Right kidney (tissue), 1 donor: ENCODE data around the gene CTSK.
"Not testable (repeated sequence)": the region's sequence is repeated elsewhere in the genome, so short reads cannot be mapped to it uniquely, and the experiment has no call there.

Experiments
- DNase-seq: peaks from one replicate; pipeline ENCODE4 v3.0.0-alpha.2; 2016

Gene CTSK

GRCh38 chr1:150807249-150808023, 624 bp downstream of the CTSK start:
- DNase-seq: no peak

- no peak for DNase-seq
These were observed 2.2 kb downstream of the CTSK start for GRCh38 chr1:150805899-150806298.

- no peak for DNase-seq
These were observed 3.4 kb downstream of the CTSK start for GRCh38 chr1:150804671-150805070.

GRCh38 chr1:150799089-150799488, 9.0 kb downstream of the CTSK start:
- no peak for DNase-seq

GRCh38 chr1:150798525-150798924, 9.5 kb downstream of the CTSK start:
- peak; percentile 19 for DNase-seq

- no peak for DNase-seq
These were observed 11.7 kb downstream of the CTSK start for GRCh38 chr1:150796374-150796773.

GRCh38 chr1:150793778-150794177, 14.3 kb downstream of the CTSK start:
- DNase-seq: not testable (repeated sequence)

- DNase-seq: no peak
These were observed 14.8 kb downstream of the CTSK start for GRCh38 chr1:150793221-150793620.

- DNase-seq: no peak
These were observed 16.5 kb downstream of the CTSK start for GRCh38 chr1:150791585-150791984.

- no peak for DNase-seq
These were observed 18.7 kb downstream of the CTSK start for GRCh38 chr1:150789396-150789795.

GRCh38 chr1:150788946-150789345, 19.1 kb downstream of the CTSK start:
- no peak for DNase-seq

- DNase-seq: no peak
These were observed 20.6 kb downstream of the CTSK start for GRCh38 chr1:150787455-150787854.

GRCh38 chr1:150780510-150780909, 27.6 kb downstream of the CTSK start:
- DNase-seq: no peak

- DNase-seq: no peak
These were observed 29.7 kb downstream of the CTSK start for GRCh38 chr1:150778409-150778808.

- DNase-seq: no peak
These were observed 30.5 kb downstream of the CTSK start for GRCh38 chr1:150777544-150777943.

- not testable (repeated sequence) for DNase-seq
These were observed 32.0 kb downstream of the CTSK start for GRCh38 chr1:150775931-150776505.

GRCh38 chr1:150775276-150775675, 32.8 kb downstream of the CTSK start:
- no peak for DNase-seq

GRCh38 chr1:150772326-150772725, 35.7 kb downstream of the CTSK start:
- DNase-seq: no peak

GRCh38 chr1:150767704-150768103, 40.4 kb downstream of the CTSK start:
- not testable (repeated sequence) for DNase-seq

- DNase-seq: not testable (repeated sequence)
These were observed 42.1 kb downstream of the CTSK start for GRCh38 chr1:150765977-150766301.

GRCh38 chr1:150765296-150765976, 42.6 kb downstream of the CTSK start, which contains the start of gene CTSS:
CTSS (minus strand) TSS chr1:150765778; CDS start chr1:150764763, 1,015 bp downstream.
- no peak for DNase-seq

- DNase-seq: no peak
These were observed 43.4 kb downstream of the CTSK start for GRCh38 chr1:150764617-150765101.

GRCh38 chr1:150763018-150763417, 45.0 kb downstream of the CTSK start:
- DNase-seq: no peak
